GM19043 (cell line): ENCODE measurements around the gene PPP1R14D.
A peak's percentile ranks its signal among the peaks of the same experiment; 100 is the strongest.

Experiments
- ATAC-seq: cut with Tn5 transposase; IDR thresholded peaks from one replicate; pipeline ENCODE4 v1.9.1; 2021; ENCODE audit warnings: low read depth; ENCODE audit not compliant: unreplicated experiment

Gene PPP1R14D

DNA sequence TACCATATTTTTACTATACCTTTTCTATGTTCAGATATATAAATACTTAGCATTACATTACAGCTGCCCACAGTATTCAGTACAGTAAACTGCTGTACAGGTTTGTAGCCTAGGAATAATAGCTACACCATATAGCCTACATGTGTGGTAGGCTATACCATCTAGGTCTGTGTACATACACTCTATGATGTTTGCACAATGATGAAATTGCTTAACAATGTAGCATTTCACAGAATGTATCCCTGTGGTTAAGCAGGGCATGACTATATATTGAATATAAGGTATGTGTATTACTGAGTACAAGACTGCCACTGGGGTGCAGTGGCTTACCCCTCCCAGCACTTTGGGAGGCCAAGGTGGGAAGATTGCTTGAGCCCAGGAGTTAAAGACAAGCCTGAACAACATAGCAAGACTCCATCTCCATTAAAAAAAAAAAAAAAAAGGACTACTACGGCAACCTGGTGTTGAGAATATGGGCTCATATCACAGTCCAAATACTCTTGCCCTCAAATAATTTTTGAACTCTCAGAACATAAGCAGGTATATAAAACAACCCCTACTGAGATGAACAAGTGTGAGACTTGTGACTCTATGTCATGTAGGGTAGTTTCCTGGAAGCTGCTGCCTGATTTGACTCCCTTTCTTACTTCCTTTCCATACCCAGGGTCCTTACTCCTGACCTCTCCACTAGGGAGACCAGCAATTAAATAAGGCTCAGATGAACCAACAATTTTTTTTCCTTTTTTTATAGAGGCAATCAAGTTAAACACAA, 4.8 kb downstream of the PPP1R14D start:
- ATAC-seq = no peak

DNA sequence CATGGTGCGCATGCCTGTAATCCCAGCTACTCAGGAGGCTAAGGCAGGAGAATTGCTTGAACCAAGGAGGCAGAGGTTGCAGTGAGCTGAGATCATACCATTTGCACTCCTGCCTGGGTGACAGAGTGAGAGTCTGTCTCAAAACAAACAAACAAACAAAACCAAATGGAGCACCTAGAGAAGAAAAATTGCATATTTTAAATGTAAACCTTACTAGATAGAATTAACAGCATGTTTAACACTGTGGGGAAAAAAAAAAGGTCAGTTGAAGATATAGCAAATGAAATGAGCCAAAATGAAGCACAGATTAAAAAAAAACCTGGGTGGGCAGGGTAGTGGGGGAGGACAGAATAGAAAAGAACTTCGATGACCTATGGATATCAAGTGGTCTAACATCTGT, 7.3 kb downstream of the PPP1R14D start:
- ATAC-seq = no peak

DNA sequence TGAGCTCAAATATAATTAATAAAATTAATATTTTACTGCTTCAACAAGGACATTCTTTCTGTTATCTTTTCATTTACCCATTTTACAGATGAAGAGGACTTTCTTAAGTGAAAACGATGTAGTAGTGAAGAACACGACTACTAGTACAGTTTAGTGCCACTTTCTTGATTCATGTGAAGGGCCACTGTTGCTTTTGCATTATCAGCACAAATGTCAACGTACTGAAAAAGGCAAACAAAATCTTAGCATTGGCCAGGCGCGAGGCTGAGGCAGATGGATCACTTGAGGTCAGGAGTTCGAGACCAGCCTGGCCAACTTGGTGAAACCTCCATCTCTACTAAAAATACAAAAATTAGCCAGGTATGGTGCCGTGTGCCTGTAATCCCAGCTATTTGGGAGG, 9.5 kb downstream of the PPP1R14D start:
- ATAC-seq = no peak

DNA sequence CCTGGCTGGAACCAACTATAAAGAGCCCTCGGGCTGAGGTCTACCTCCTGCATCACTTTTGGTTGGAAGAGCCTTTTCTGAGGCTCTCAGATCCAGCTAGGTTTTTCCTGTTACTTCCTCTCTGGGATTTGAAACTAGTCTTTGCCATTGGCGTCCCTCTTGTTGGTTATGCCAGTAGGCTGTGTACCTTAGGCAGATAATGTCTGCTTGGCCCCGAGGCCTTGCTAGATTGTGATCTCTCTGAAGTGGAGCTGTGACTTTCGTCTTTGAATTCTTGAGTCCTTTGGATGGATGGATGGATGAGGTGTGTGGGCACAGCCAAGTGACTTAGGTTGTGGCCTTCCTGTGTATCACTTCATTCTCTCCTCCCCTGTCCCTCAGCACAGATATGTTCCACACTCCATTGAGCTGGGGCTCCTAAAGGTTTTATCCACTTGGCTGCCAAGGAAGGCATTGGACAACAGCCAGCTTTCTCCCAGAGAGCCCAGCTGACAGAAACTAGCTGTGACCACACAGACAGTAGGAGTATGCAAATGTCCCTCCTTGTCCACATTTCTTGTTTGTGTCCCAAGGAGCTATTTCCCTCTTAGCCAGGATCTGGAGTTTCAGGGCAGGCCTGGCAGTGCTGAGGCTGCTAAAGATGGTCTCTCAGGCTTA, 13.3 kb downstream of the PPP1R14D start:
- ATAC-seq = no peak

DNA sequence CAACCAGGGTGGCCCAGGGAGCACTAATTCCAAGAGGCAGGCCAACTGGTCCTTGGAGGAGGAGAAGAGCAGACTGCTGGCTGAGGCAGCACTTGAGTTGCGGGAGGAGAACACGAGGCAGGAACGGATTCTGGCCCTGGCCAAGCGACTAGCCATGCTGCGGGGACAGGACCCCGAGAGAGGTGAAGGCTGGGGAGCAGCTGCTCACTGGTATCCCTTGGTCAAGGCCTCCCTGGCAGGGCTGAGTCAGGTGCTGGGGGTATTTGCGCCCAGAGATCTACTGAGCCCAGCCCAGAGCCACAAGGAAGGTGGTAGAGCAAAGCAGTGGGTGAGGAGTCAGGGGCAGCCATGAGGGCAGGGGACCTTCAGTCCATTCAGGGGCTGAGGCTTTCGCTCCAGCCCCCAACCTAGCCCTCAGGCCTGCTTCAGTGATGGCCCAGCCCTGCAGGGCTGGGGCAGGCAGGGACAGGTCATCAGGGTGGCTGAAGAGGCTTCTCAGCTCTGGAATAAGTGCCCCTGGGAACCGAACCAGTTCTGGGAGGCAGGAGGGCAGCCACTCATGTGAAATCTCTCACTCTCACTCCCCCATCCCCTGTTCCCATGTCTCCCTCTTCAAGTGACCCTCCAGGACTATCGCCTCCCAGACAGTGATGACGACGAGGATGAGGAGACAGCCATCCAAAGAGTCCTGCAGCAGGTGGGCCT, 15.6 kb downstream of the PPP1R14D start:
- no peak for ATAC-seq

DNA sequence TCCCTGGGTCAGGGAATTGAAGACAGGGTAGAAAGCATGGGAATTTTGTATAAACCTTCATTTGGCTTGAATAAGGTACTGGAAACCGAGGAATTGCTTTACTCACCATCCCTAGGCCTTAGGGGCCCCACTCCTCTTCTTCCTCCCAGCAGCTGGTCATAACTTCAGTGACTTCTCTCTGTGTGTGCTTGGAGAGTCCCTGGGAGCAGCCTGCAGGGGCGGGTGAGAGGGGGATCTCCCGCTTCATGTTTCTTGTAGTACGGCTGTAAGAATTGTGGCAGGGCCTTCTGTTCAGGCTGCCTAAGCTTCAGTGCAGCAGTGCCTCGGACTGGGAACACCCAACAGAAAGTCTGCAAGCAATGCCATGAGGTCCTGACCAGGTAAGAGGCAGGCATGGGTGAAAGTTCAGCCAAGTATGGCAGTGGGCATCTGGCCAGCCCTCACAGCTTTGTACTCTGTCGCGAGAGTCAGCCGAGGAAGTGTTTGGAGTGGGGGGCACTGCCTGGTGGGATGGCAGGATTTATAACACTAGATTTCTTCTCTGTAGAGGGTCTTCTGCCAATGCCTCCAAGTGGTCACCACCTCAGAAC, 19.6 kb downstream of the PPP1R14D start:
- no peak for ATAC-seq

DNA sequence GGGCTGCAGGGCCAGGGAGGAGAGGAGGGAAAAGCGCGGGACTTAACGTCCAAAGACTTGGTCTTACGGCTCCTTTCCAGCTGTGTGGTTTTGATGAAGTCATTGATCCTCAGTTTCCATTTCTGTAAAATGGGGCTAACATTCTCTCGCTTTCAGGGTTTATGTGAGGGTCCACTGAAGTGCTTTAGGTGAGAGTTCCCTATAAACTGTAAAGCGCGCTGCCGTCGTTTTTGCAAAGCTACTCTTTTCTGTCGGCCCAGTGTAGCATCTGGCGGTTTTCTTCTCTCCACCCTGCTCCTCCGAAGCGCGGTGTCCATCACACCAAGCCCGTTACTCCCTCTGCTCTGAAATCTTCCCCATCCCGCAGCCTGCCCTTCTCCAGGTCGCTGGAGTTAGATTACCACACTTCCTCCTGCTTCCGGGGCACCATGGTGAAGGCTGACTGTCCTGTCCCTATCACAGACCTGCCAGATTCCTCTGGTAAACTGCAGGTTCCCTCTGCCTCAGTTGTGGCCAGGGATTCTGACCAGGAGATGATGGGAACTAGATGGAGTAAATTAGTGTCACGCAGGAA, 20.5 kb downstream of the PPP1R14D start:
- no peak for ATAC-seq

DNA sequence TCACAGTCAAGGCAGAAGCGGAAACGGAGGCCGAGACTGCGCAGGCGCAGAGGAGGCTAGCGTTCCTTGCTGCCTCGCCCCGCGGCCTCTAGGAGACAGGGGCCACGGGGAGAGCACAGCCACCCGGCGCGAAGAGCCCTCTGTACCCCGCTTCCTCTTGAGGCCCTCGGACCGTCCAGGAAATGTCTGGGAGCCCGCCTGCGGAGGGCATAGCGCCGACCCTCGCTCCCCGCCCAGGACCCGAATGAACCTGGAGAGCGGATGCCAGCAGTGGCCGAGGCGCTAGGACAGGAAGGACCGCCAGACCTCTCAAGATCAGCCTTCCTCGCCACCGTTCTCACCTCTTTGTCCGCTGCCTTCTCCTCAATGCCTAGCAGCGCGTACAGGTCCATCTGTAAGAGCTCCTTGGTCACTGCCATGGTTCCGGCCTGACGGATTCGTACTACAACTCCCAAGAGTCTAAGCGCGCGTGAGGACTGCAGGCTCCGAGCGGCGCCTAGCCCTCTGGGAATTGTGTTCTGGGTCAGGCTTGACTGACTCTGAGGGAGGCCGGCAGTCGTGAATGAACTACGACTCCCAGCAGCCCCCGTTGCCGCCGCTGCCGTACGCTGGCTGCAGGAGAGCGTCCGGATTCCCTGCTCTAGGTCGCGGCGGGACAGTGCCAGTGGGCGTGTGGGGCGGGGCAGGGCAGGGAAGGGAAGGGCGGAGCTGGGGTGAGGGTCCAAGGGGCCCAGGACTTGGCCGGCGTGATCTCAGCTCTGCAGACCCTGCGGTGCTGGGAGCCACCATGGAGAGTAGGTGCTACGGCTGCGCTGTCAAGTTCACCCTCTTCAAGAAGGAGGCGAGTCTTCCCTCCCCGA, 21.2 kb downstream of the PPP1R14D start, which contains the start of the genes DNAJC17 and ZFYVE19:
DNAJC17 (minus strand) TSS at position 446 of the 860 bp plus-strand sequence; CDS start at position 419, 27 bp downstream.
ZFYVE19 (plus strand) TSS at position 62 of the 860 bp plus-strand sequence; CDS start at position 563, 501 bp downstream.
- peak; percentile 88 for ATAC-seq

DNA sequence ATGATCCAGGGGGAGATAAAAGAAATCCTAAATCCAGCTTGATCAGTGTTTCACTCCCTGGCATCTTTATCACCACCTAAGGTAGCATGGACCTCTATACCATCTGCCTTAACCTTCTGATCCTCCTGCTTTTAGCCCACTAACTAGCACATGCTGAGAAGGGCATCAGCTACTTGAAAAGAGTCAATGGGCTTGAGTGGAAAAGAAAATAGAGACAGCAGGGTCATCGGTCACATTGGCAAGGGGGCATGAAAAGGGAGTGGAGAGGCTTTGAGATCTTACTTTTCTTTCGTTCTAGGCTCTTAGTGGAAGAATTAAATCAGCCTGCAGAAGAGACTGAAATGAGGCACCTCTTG, 21.9 kb downstream of the PPP1R14D start:
- ATAC-seq = no peak

DNA sequence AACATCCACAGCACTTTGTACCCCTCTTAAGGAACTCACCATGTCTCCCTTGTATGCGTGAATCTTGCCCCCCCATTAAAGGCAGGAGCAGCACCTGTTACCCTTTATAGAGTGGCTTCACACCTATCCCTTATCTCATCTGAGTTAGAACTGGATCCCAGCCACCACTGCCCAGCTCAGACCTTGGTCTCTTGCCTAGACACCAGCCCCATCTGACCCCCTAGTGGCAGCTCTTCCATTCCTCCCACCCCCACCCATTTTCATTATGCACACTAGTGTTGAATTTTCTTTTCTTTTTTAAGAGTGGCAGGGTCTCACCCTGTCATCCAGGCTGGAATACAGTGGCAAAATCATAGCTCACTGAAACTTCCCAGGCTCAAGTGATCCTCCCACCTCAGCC, 24.8 kb downstream of the PPP1R14D start:
- ATAC-seq = no peak

DNA sequence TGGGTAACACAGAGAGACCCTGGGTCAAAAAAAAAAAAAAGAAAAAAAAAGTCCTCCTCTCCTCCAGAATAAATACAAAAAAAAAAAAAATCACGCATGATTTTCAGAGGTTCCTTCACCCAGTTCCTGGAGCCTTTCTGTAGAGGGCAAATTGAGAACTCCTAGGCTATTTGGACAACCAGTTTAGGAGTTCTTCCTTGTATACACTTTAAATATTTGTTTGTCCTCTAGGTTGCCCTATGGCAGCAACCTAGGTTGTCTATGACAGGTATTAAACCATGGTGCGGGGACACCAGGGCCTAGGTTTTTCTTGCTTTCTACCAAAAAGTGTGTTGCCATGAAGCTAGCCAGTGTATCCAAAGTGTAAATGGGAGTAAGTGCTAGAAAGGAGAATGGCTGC, 25.4 kb downstream of the PPP1R14D start:
- ATAC-seq = no peak

DNA sequence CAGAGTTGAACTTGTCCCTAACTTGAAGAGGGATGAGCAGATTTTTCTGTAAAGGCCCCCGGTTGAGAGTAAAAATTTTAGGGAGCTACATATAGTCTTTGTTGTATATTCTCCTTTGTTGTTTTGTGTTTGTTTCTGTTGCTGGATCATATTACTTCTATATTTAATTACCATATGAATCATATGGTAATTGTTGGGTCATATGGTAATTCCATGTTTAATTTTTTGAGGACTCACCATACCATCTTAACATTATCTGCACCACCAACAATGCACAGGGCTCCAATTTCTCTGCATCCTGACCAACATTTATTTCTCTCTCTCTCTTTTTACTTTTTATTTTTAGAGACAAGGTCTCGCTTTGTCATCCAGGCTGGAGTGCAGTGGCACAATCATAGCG, 29.0 kb downstream of the PPP1R14D start:
- no peak for ATAC-seq

DNA sequence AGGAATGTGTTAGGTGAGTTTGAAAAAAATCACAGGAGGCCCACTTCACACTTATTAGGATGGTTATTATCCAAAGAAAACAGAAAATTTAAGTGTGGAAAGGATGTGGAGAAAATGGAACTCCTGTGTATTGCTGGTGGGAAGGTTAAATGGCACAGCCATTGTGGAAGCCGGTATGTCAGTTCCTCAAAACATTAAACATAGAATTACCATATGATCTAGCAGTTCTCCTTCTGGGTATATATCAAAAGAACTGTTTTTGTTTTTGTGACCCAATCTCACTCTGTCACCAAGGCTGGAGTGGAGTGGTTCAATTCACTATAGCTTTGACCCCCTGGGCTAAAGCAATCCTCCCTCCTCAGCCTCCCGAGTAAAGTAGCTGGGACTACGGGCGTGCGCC, 32.0 kb downstream of the PPP1R14D start:
- ATAC-seq = no peak

DNA sequence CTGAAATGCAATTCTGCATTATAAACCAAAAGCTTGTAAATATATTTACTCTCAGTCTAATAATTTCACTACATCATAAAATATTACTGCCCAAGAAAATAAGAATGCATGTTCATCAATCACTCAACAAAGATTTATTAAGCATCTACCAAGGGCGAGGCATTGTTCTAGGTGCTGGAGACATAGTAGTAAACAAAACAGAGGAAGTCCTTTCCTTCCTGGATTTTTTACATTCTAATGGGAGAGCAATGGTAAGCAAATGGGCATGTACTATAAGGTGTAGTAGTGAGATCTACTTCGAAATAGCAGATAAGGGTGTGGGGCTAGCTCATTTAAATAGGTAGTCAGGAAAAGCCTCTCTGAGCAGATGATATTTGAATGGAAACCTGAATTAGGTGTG, 32.5 kb downstream of the PPP1R14D start:
- no peak for ATAC-seq

DNA sequence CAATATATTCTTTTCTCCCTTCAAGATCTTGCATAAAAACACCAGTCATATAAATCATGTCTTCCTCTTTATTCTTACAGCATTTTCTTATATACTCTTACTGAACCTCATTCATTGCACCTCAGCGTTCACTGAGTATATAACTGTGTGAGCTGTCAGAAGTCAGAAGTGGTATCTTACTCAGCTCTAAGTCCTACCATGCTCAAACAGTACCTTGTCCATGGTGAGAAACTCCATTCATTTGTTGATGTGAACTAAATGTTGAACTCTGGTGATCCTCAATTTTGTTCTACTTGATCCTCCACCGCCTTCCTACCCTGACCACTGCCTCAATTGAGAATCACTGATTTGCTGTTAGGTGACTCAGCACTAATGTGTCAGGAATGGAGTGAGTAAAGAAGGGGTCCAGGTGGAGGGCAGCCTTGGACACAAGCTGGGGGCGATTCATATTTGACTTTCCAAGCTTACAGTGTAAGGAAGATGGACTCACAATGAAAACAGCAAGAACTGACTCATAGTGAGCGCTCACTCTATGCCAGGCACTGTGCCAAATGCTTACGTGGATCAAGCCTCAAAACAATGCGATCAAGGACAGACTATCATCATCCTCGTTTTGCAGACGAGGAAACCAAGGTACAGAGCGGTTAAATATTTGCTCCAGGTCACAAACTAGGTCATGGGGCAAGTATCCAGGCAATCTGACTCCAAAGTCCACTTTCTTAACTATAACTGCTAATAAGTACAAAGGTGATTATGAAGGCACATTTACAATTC, 35.1 kb downstream of the PPP1R14D start:
- ATAC-seq = no peak

DNA sequence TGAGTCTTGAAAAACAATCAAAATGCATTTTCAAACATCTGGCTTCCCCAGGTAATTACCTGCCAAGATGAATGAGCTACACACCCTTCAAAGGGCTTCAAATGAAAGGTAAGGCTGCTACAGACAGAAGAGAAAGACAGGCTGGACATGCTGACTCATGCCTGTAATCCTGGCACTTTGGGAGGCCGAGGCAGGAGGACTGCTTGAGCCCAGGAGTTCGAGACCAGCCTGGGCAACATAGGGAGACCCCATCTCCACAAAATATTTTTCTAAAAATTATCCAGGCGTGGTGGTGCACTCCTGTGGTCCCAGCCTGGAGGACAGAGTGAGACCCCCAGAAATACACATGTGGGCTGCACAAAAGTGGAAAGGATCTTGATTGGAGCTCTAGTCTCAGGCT, 36.1 kb downstream of the PPP1R14D start:
- no peak for ATAC-seq

DNA sequence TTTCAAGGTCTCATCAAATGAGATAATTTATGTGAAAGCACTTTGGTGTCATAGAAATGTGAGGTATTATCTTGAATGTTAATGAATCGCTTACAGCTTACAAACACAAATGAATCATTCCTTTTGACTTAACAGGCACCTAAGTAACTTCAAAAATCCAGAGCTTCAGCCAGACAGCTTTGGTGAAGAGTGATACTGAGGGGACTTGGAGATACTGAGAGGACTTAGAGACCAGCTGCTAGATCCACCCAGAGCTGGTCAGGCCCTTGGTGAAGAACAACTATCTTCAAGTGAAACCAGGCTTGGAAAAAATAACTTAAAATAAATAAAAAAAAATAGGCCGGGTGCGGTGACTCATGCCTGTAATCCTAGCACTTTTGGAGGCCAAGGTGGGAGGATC, 37.8 kb downstream of the PPP1R14D start:
- ATAC-seq = no peak

DNA sequence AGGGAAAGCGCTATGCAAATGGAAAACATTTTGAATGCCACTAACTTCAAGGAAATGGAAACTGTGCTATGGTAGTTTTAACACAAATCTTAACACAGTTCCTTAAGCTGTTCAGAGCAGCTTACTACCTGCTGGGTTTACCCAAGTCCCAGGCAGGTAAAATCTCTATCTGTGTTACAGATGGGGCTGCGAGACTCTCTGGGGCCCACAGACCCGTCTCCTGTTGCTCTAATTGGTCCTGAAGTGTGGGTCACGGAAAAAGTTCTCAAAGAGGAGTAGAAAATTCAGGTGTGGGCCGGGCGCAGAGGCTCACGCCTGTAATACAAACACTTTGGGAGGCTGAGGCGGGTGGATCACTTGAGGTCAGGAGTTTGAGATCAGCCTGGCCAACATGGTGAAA, 38.5 kb downstream of the PPP1R14D start:
- no peak for ATAC-seq

DNA sequence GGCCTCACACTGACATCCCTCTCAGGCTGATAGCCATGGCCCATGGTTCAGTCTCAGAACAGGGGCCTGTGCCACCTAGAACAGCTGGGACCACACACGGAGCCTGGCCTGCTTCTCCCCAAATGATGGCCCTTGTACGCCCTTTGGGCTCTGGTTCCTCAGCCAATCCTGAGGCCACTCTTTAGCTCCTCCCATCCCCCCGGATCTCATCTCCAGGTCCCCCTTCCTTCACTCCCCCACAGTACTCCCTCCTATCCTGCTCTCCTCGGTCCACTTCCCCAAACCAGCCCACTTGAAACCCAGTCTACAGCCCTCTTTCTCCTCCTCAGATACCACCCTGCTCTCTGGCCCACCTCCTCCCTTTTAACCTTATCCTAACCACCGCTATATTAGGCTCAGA, 39.4 kb downstream of the PPP1R14D start:
- no peak for ATAC-seq
